HG03175 (cell line): ENCODE measurements around the gene PGM1.

Experiments
- ATAC-seq: cut with Tn5 transposase; IDR thresholded peaks from one replicate; pipeline ENCODE4 v1.9.1; 2021; ENCODE audit warnings: mild to moderate bottlenecking, moderate library complexity; ENCODE audit not compliant: unreplicated experiment

Gene PGM1

DNA sequence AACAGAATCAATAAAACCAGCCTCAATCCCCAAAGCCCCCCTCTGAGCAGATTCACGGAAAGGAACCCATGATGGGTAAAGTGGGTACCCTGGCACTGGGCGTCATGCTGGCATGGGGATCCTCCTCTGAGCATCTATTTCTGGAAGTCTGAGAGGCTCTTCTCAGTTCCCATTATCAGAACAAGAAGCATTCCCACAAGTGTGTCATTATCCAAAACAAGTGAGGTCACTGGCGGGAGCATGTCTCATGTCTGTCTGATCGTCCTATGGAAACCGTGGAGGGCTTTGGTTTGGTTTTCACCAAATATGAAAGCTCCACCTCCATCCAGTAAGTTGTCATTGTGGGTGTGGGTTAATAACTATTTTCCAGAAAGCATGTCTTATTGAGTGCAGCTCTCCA, 70.7 kb downstream of the PGM1 start:
- ATAC-seq, result no peak

DNA sequence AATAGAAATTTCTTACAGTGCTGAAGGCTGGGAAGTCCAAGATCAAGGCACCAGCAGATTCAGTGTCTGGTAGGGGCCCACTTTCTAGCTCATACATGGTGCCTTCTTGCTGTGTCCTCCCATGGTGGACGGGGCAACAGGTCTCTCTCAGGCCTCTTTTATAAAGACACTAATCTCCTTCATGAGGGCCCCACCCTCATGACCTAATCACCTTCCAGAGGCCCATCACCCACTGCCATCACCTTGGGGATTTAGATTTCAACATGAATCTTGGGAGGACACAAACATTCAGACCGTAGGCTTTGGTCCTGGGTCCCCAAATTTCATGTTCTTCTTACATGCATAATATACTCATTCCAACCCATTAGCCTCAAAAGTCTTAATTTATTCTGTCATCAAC, 71.5 kb downstream of the PGM1 start:
- ATAC-seq, result no peak

DNA sequence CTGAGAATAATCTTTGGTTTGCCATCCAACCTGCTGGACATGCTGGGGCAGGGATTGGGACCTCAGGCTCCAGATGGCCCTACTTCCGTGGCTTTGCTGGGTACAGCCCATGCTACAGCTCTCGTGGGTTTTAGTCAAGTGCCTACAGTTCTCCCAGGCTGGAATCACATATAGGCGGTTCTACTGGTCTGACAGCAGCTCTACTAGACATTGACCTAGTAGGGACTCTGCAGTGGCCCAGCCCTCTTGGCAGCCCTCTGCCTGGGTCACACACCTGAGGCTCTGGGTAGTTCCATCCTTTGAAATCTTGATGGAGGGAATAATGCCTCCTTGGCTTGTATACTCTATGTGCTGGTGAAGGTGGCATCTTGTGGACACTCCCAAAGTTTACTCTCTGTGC, 72.2 kb downstream of the PGM1 start:
- no peak for ATAC-seq

DNA sequence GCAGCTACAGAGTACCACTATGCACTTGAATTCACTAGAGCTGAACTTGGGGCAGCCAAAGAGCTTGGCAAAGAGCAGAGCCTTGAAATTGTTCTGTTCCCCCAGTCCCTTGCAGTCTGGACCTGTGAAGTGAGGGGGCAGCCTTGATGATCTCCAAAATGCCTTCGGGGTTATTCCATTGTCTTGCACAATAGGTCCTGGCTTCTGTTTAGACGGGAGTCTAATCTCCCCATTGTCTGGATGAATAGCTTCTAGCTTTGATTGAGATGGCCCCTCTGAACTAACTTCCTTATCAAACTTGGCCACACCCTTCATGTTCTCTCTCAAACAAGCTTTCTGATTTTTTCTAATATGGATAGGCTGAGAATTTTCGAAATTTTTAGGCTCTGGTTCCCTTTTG, 72.6 kb downstream of the PGM1 start:
- ATAC-seq, result no peak

DNA sequence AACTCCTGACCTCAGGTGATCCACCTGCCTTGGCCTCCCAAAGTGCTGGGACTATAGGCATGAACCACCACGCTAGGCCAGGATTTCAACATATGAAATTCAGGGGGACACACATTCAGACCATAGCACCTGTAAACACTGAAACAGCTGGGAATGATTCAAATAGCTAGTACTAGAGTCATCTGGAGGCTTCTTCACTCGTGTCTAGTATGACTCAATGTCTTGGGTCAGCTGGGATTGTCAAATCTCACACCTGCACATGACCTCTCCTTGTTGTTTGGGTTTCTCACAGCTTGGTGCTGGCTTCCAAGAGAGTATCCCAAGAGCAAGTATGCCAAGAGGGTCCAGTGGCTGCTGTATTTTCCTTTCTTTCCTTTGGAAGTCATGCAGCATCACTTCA, 75.1 kb downstream of the PGM1 start:
- ATAC-seq, result no peak

DNA sequence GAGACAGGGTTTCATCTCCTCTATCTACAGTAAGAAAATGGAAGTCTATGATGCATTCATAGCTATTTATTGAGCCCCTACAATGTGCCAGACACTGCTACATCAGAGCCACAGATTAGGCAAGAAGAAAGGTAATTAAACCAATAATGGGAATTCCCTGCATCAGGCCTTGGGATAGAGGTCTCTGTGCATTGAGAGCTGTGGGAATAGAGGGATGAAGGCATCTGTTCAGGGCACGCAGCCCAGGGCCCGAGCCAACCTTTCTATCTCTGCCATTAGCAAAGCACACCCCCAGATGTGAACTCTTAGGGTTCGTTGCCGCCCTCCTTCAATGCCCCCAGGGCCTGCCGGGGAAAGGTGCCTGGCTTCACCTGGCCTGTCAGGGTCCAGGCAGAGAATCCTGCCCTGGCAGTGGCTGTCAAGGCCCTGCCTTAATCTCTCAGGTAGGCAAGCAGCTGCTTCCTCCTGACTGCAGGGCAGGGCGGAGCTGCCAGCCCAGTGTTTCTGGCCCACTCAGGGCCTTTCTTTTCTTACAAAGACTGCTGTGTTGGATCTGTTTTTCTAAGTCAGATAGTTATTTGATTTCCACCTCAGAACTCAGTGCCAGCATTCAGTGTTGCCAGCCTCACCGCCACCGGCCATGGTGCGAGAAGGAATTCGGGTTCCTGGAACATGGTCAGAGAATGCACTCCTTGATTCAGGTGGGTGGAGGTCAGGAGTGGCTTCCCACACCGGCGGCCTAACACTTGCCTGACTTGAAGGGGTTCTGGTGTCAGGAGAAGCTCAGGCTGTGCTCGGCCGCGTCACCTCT, 76.1 kb downstream of the PGM1 start:
- ATAC-seq, result no peak

DNA sequence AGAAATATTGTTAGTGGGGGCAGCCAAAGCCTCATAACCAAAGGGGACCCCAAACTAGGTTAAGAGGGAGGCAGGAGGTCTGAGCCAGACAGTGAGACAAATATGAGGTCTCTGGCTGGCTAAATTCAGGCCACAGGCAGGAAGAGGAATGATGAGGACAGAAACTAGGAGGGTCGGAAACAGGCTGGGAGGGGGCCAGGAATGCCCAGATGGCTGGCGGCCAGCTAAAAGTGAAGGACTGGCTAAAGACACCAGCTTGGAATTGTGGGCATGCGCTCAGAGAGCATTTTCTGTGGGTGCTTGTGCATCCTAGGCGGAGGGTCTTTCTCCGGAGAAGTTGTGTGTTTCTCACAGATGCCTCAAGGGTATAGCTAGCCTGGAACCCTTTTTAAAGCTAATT, 77.0 kb downstream of the PGM1 start:
- no peak for ATAC-seq

DNA sequence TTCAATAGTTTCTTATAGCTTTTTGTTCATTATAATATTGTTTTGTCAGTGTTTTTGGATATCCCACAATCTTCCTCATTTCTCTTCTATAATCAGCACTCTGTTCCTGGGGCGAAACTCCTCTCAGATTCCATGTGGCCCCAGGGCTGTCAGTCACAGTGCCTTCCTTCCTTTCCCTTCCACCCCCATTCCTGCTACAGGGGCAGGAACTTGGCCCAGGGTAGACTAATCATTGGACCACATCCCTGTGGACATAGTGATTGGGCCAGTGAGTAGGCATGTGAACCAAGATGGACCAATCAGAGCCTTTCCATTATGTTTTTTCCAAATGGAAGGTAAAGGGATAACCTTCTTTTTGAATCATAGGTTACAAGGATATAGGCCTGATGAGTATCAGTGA, 78.3 kb downstream of the PGM1 start:
- no peak for ATAC-seq

DNA sequence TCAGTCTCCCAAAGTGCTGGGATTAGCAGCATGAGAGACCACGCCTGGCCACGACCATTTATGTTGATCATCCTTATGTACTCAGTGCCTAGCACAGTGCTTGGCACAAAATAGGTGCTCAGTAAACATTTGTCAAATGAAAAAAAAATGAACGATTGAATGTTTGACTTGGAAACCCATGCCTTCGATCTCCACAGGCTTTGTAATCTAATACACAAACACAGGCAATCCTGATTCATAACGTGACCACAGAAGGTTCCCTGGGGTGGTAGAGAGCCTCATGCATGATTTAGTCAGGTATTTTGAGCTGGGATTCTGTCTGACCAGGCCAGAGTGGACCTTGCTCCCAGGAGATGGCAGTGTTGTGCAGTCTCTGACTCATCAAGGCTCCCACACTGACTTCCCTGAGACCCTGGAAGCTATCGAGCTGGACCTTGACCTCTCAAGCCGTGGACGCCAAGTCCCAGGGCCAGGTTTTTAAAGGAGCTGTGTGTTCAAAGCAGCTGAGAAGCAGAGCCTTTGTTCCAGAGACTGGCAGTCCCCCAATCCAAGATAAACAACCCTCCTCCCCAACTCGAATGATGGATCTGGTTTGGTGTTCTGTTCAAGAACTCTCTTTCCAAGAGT, 81.1 kb downstream of the PGM1 start:
- ATAC-seq, result peak; percentile 65

DNA sequence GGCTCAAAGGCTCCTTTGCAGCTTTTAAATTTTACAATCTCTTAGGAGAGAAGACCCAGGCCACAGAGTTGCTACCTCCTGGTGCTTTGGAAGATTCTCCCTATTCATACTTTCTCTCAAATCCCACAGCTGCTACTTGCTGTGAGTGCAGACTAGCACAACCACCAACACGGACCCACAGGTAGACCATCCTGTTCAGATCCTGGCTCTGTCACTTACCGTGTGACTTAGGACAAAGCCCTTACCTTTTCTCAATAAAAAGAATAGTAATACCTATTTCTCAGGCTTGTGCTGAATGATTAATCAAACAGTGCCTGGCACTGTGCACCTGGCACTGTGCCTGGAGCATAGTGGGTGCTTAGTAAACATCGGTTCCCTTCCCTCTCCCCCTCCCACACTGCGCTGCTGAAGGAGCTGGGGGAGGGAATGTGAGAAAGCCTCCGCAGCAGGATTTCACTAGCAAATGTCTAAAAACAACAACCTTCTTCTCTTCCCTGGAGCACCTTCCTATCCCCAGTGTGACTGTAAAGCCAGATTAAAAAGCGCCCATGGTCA, 81.7 kb downstream of the PGM1 start:
- no peak for ATAC-seq

DNA sequence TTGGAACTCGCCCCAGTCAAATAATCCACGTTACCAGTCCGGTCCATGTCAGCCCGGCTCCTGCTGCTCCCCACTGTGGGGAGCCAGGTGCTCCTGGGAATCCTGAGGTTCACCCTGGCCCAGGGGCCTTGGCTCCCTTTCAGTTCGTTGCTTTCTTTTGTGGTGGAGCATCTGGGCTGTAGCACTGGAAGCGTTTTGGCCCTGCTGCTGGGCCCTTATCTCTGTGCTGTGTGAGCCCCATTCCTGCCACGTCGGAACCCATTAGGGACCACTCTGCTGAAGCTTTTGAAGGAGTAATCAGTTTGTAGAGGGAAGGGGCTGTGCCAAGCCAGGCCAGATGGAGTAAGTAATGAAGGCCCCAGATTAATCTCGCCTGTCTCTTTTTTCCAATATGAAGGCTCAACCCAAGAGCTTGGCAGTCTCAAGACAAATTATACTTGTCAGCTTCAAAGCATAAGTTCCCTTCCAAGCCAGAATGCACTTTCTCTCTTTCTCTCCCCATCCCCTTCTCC, 82.3 kb downstream of the PGM1 start:
- ATAC-seq, result no peak

DNA sequence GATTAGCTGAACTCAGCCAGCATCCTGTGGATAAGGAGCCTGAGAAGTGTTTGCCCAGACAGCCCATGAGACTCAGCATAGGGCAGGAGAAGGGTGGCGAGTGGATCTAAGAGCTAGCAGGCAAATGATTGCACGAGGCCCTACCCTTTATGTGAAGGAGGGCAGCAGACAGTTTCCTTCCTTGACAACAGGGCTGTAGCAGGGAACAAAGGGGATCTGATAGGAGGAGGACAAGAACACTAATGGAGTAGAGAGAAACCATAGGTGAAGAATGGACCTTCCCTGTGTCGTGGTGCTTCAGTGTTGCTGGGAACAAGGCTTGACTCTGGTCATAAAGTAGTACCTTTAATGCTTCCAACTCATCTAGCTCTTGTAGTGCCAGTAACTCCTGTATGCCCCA, 84.3 kb downstream of the PGM1 start:
- no peak for ATAC-seq

DNA sequence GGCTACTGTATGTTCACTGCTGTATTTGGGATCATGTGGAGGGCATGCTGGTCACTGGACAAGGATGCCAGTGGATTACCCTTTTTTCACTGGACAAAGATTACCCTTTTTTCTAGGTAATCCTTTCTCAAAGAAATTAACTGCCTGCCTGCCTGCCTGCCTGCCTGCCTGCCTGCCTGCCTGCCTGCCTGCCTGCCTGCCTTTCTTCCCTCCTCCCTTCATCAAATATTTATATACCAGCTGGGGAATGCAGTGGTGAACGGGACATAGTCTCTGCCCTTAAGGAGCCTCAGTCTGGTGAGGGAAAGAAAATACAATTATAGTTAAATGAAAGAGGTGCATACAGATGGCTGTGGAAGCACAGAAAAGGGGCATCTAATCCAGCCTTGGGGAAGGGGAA, 85.0 kb downstream of the PGM1 start:
- ATAC-seq, result no peak

DNA sequence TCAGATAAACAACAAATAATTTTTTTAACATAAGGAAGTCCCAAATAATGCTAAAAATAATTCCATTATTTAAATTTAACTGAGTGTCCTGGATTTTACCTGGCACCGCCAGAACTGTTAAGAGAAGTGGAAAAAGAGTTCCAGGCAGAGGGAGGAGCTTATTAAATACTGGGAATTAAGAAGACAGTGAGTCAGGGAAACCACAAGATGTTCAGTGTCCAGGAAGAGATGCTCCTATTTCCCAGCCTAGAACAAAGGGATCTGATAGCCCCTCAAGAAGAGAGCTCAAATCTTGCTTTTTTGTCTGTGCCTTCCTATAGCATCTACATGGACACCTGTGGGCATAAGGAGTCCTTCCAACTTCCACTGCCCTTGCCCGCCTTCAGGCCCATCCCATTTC, 85.9 kb downstream of the PGM1 start:
- no peak for ATAC-seq

DNA sequence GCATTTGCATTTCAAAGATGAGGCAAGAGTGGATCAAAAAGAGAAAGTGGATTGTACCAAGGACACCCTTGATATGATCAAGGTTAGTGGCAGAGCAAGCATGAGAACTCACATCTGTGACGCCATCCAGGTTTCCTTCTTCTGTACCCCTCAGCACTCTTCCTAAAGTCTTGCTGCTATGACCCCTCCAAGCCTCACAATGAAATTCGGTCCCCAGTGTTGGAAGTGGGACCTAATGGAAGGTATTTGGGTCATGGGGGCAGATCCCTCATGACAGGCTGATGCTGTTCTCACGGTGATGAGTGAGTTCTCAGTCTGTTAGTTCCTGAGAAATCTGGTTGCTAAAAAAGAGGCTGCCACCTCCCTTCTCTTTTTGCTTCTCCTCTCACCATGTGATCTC, 86.4 kb downstream of the PGM1 start:
- ATAC-seq, result no peak

DNA sequence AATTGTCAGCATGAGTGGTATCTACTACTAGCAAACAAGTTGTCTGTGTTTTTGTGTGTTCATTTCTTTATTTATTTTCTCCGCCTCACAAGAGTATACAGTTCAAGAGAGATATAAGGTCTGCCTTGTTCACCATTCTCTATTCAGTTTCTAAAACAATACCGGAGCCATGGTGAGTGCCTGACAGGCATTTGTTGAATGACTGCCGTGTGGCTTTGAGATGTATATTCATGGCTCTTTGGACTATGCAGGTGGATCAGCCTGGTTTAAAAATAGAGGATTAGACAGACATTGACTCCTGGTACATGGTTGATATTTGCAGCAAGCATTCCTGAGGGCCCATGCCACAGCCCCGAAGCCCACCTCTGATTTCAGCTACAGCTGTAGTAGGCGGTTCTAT, 89.7 kb downstream of the PGM1 start:
- ATAC-seq, result no peak

DNA sequence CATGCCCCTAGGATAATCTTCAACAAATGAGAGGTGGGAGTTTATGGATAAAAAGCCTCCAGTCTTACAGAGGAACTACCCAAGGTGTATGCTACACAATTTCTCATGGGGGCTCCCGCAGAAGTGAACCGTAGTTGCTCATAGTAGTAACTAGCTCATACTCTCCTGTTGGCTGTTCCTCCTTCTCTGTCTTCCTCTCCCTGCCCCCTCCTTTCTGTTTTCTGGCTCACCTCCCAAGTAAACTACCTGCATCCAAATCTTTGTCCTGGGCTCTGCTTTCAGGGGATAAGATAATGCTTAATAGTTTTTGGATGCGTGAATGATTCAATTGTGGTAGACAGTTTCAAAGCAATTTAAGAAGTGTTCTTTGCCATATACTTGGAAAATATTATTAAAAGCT, 90.5 kb downstream of the PGM1 start:
- no peak for ATAC-seq

DNA sequence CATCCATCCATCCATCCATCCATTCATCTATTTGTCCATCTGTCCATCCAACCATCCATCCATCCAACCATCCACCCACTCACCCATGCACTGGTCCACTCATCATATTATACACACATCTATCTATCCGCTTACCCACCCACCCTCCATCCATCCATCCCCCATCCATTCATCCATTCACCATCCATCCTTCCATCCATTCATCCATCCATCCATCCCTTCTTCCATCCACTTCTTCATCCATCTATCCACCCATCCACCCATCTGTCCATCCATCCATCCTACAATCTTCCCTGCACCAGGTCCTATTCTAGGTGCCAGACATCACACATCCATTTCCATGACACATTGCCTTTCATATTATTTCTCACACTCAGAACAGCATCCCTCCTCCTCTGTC, 93.5 kb downstream of the PGM1 start:
- ATAC-seq, result no peak

DNA sequence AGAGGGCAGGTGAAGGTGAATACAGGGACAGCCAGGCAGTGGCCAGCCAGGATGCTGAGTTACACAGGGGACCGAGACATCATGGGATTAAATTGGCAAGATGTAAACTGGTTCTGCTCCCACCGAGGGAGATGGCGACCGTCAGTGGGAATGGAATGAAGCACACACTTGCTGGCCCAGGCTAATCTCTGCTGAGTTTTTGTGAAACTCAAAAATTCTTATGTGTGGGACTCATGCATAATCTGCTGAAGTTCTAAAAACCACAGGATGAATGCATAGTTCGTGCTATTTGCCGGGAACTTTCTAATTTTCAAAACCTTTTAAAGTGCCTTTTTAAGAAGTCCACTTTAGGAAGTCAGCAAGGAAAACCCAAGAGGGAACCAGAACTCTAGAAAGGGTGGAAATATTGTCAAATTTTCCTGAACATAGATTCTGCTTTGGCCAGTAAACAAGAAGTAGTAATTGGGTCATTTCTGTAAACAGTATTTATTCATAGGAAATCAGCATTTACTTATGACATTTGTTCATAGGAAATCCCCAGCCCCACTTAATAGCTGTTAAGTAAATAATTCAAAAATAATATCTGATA, 95.2 kb downstream of the PGM1 start:
- ATAC-seq, result no peak

DNA sequence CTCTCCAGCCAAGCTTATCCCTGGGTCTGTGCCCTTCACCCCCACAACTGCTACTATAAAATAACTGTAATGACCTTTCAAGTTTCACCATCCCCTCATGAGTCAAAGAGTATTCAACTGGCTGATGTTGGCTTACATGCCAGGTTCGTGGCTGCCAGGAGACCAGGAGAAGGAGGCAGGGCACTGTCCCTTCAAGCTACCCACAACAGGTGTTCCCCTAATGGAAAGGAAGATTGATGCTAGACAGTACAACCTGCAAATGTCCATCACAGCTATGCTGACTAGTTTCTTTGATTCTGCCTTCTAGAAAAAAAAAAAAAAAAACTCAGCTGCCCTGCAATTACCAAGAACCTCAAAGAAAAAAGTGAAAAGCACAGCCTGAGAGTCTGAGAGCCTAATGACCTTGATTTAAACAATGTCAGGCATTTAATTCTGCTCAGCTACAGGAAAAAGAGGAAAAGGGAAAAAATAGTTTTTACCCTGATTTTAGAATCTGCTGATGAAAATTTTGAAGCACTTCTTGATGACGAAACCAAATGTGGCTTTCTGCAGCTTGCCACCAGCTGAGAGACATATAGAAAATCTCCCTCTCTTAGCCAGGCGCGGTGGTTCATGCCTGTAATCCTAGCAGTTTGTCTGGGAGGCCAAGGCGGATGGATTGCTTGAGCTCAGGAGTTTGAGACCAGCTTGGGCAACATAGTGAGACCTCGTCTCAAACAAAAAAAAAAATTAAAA, 97.9 kb downstream of the PGM1 start:
- ATAC-seq, result no peak

DNA sequence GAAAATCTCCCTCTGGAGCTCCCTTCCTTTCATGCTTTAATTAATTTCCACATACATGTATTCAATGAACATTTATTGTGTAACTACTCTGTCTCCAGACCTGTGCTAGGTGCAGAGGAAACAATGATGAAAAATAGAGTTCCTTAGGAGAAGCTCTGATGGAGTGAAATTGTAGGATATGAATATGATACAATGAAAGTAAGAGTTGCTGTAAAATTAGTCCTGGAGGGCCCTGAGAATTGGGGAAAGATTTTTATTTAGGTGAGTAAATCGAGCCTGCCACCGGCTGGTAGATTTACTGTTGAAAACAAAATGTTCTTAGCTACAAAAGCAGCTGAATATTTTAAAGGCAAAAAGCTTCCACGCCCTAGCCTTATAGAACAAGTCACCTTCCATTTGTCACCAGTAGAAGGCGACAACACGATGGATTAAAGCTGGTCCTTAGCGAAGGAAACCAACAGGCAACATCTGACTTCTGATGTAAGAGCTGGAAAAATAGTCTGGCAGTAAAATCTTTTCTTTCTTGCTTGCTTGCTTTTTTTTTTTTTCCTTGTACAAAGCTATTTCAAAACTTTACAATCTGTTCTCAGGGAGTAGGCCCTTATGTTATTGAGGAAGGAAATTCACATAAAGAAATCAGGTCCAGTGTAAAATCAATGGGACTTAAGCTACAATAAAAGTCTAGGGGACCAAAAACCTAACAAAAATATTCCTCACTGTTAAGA, 98.7 kb downstream of the PGM1 start:
- peak; percentile 59 for ATAC-seq
